ENCODE results near the gene PDP2. TPM values are rescaled to one million over a fixed set of nuclear protein-coding genes. Genes with fewer than 3 reads are reported as not detected.

PDP2 gene
- total and polyA plus RNA-seq, 2 of the 4 experiments (the other 2 are of a cell fraction) = 5.3 to 16.8 TPM

- DNase-seq (no peak), ATAC-seq (ENCODE audit: low read depth) (no peak)
- H2BK20ac ChIP-seq (ENCODE audit: low read depth, low read length) = no peak overlapping the region
- no peak overlapping the region for H3K27ac ChIP-seq (ENCODE audit: insufficient read depth, low read length)
- no peak overlapping the region for H3K56ac ChIP-seq (ENCODE audit: extremely low read depth, insufficient read depth, low read length)
- H3K4me1 ChIP-seq (ENCODE audit: control insufficient read depth, insufficient read depth, low read length) = peaks cover 14% of the 10 kb centered on the region
- peaks cover 11 to 24% of the 10 kb centered on the region in 2 experiments for H3K79me1 ChIP-seq (ENCODE audit: low read depth in 1 of 2, low read length in 2 of 2)
- CTCF ChIA-PET = interaction anchor here (0.8 kb wide), 1 partner anchor 10 kb away, joined by 3 read pairs; no protein-coding TSS in a partner anchor
- no peaks in the 10 kb centered on the region for H3K36me3 ChIP-seq (ENCODE audit: control insufficient read depth, insufficient read depth, low read length)
- H3K14ac ChIP-seq (replicated peaks; ENCODE audit: low read depth, low read length) = no peak overlapping the region
- dilution Hi-C loops (cut with HindIII; ENCODE audit: low sequenced_read_pairs, unreplicated experiment) = no loop called here
- no TSS peak for BruUV-seq (replicated peaks)
- H4K91ac ChIP-seq (ENCODE audit: insufficient read depth, low read depth, low read length) = no peak overlapping the region
- no peak overlapping the region for H3K4me3 ChIP-seq (ENCODE audit: insufficient read depth, low read depth, low read length)
- no peak overlapping the region for H2BK5ac ChIP-seq (ENCODE audit: low read depth, low read length, poor library complexity, severe bottlenecking)
- H3K4ac ChIP-seq (ENCODE audit: low read depth, low read length) = no peak overlapping the region
- no peaks in the 10 kb centered on the region for H3K9me3 ChIP-seq (ENCODE audit: control insufficient read depth, insufficient read depth, low read length)
- in situ Hi-C loops (cut with MboI; ENCODE audit: low sequenced_read_pairs) = no loop called here
- no peak overlapping the region for H2AK9ac ChIP-seq (replicated peaks; ENCODE audit: low read depth, low read length, poor library complexity)
- H2BK15ac ChIP-seq (ENCODE audit: low read depth, low read length) = no peak overlapping the region
- no peak overlapping the region for H3K9ac ChIP-seq (ENCODE audit: low read depth, low read length)
- TF ChIP-seq RCOR1 (IDR thresholded peaks at IDR 0.05; ENCODE audit: insufficient replicate concordance, low read length) (no peak), CTCF (conservative IDR thresholded peaks at IDR 0.05; ENCODE audit: low read depth, low read length) (no peak), RAD21 (IDR thresholded peaks at IDR 0.05; ENCODE audit: low read length) (no peak), RFX5 (IDR thresholded peaks at IDR 0.05; ENCODE audit: low read depth, low read length) (no peak), BHLHE40 (IDR thresholded peaks at IDR 0.05; ENCODE audit: low read depth, low read length) (no peak), FOS (IDR thresholded peaks at IDR 0.05; ENCODE audit: low read depth, low read length) (no peak), CHD1 (IDR thresholded peaks at IDR 0.05; ENCODE audit: low read depth, low read length) (no peak), NFE2L2 (IDR thresholded peaks at IDR 0.05; ENCODE audit: low read depth, low read length) (no peak), MAFK (IDR thresholded peaks at IDR 0.05; ENCODE audit: low read depth, low read length) (no peak)
- TF ChIP-seq, protein P1, sequence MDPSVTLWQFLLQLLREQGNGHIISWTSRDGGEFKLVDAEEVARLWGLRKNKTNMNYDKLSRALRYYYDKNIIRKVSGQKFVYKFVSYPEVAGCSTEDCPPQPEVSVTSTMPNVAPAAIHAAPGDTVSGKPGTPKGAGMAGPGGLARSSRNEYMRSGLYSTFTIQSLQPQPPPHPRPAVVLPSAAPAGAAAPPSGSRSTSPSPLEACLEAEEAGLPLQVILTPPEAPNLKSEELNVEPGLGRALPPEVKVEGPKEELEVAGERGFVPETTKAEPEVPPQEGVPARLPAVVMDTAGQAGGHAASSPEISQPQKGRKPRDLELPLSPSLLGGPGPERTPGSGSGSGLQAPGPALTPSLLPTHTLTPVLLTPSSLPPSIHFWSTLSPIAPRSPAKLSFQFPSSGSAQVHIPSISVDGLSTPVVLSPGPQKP (IDR thresholded peaks at IDR 0.05; ENCODE audit: borderline replicate concordance, low read depth, low read length) = no peak
- H3K9me1 ChIP-seq (ENCODE audit: insufficient read depth, low read length) = peaks cover 14% of the 10 kb centered on the region
- H4K8ac ChIP-seq (ENCODE audit: low read depth in 2 of 2, low read length in 2 of 2) = no peak overlapping the region
- H2AFZ ChIP-seq (replicated peaks; ENCODE audit: low read length, poor library complexity) = no peak overlapping the region
- H2BK120ac ChIP-seq (ENCODE audit: low read depth, low read length) = no peak overlapping the region
- POLR2A ChIA-PET (ENCODE audit: unreplicated experiment) = no interaction called here
- no peak overlapping the region for H3K18ac ChIP-seq (ENCODE audit: low read depth, low read length)
- H4K20me1 ChIP-seq (ENCODE audit: insufficient read depth, low read length) = peaks cover 3% of the 10 kb centered on the region; the same call in 1 of the 2 replicates
- intact Hi-C loops (cut with micrococcal nuclease) = no loop called here
- H4K5ac ChIP-seq (ENCODE audit: low read depth, low read length) = no peak overlapping the region
- H3K4me2 ChIP-seq (ENCODE audit: low read depth, low read length) = no peak overlapping the region
- no peaks in the 10 kb centered on the region for H3K27me3 ChIP-seq (ENCODE audit: control insufficient read depth, insufficient read depth, low read length)
- H3K23ac ChIP-seq (ENCODE audit: low read depth, low read length) = no peak overlapping the region
- WGBS, 2 experiments (ENCODE audit: extremely low coverage in 2 of 2, insufficient read length in 1 of 2) = no CpG with 5 or more reads among the region's 5 CpGs
- no peak overlapping the region for H2AK5ac ChIP-seq (ENCODE audit: low read depth, low read length)
Observed at GRCh38 chr16:66878067-66878466, 2.2 kb upstream of the PDP2 start.
